IPS-20b (cell line): ENCODE results near the gene ZNF140.
A peak's percentile ranks its signal among the peaks of the same experiment; 100 is the strongest.

ENCODE experiments used
- H3K27ac ChIP-seq: one replicate; pipeline ENCODE4 v1.5.1; 2013; ENCODE audit warnings: low read length
- H3K27me3 ChIP-seq: 2 replicates; pipeline ENCODE4 v1.6.1; 2013; ENCODE audit warnings: mild to moderate bottlenecking, low read length, inconsistent platforms; ENCODE audit not compliant: insufficient read depth
- H3K36me3 ChIP-seq: 2 replicates; pipeline ENCODE4 v1.6.1; 2013; ENCODE audit warnings: low read depth, mild to moderate bottlenecking, inconsistent platforms, low read length, moderate library complexity; ENCODE audit not compliant: insufficient read depth
- H3K4me1 ChIP-seq: 2 replicates; pipeline ENCODE4 v1.6.1; 2013; ENCODE audit warnings: mild to moderate bottlenecking, control low read depth, inconsistent platforms, low read length, moderate library complexity; ENCODE audit not compliant: insufficient read depth
- H3K4me3 ChIP-seq: 2 replicates; pipeline ENCODE4 v1.5.1; 2013; ENCODE audit warnings: mild to moderate bottlenecking, low read length, inconsistent platforms
- H3K9ac ChIP-seq: 2 replicates; pipeline ENCODE4 v1.6.1; 2013; ENCODE audit warnings: low read depth, mild to moderate bottlenecking, inconsistent platforms, low read length, moderate library complexity
- H3K9me3 ChIP-seq: 2 replicates; pipeline ENCODE4 v1.6.1; 2013; ENCODE audit warnings: mild to moderate bottlenecking, low read depth, low read length, inconsistent platforms; ENCODE audit not compliant: insufficient read depth

The ZNF140 gene

GRCh38 chr12:133081159-133081780 is 547 bp downstream of the ZNF140 start:
- H3K27me3 ChIP-seq: no peaks in the 10 kb centered on the region
- H3K27ac ChIP-seq: no peak overlapping the region
- H3K9ac ChIP-seq: peak overlapping the region; percentile 81
- peaks cover 48% of the 10 kb centered on the region for H3K36me3 ChIP-seq
- peak overlapping the region; percentile 86 for H3K4me3 ChIP-seq
- no peaks in the 10 kb centered on the region; the same call in 1 of the 2 replicates for H3K4me1 ChIP-seq
- peaks cover 85% of the 10 kb centered on the region for H3K9me3 ChIP-seq

- H3K9ac ChIP-seq: no peak overlapping the region
- no peak overlapping the region for H3K27ac ChIP-seq
- no peak overlapping the region for H3K4me3 ChIP-seq
- peaks cover 65% of the 10 kb centered on the region for H3K36me3 ChIP-seq
- no peaks in the 10 kb centered on the region for H3K27me3 ChIP-seq
- H3K4me1 ChIP-seq: no peaks in the 10 kb centered on the region; the same call in 1 of the 2 replicates
- peaks cover 86% of the 10 kb centered on the region for H3K9me3 ChIP-seq
Observed at GRCh38 chr12:133083345-133083744, 2.6 kb downstream of the ZNF140 start.

GRCh38 chr12:133105620-133106019 is 24.9 kb downstream of the ZNF140 start:
- Histone ChIP-seq H3K4me1 (no peaks in the 10 kb centered on the region), H3K27ac (no peak overlapping the region), H3K9me3 (peaks cover 97% of the 10 kb centered on the region), H3K36me3 (peaks cover 78% of the 10 kb centered on the region), H3K4me3 (peak overlapping the region; percentile 12; the same call in 1 of the 2 replicates), H3K9ac (no peak overlapping the region), H3K27me3 (no peaks in the 10 kb centered on the region)

- peaks cover 97% of the 10 kb centered on the region for H3K9me3 ChIP-seq
- H3K27ac ChIP-seq: no peak overlapping the region
- peaks cover 72% of the 10 kb centered on the region for H3K36me3 ChIP-seq
- no peaks in the 10 kb centered on the region for H3K27me3 ChIP-seq
- no peak overlapping the region for H3K9ac ChIP-seq
- H3K4me3 ChIP-seq: peak overlapping the region; percentile 12; the same call in 1 of the 2 replicates
- H3K4me1 ChIP-seq: no peaks in the 10 kb centered on the region
Observed at GRCh38 chr12:133106253-133106652, 25.5 kb downstream of the ZNF140 start.

GRCh38 chr12:133107121-133107520 is 26.4 kb downstream of the ZNF140 start:
- Histone ChIP-seq H3K27me3 (no peaks in the 10 kb centered on the region), H3K27ac (no peak overlapping the region), H3K9ac (no peak overlapping the region), H3K9me3 (peaks cover 95% of the 10 kb centered on the region), H3K36me3 (peaks cover 66% of the 10 kb centered on the region), H3K4me3 (no peak overlapping the region), H3K4me1 (no peaks in the 10 kb centered on the region)

GRCh38 chr12:133108150-133108549 is 27.4 kb downstream of the ZNF140 start:
- H3K36me3 ChIP-seq: peaks cover 58% of the 10 kb centered on the region

GRCh38 chr12:133120385-133121191 is 39.9 kb downstream of the ZNF140 start:
- Histone ChIP-seq H3K9ac (no peak overlapping the region), H3K36me3 (peaks cover 71% of the 10 kb centered on the region), H3K27ac (no peak overlapping the region), H3K4me3 (peak overlapping the region; percentile 30; the same call in 1 of the 2 replicates), H3K4me1 (no peaks in the 10 kb centered on the region), H3K9me3 (peaks cover 100% of the 10 kb centered on the region), H3K27me3 (no peaks in the 10 kb centered on the region)

More at GRCh38 chr12:133108150-133108549, 27.4 kb downstream of the ZNF140 start:
- Histone ChIP-seq H3K4me3 (peak overlapping the region; percentile 28; the same call in 1 of the 2 replicates), H3K9ac (no peak overlapping the region), H3K4me1 (no peaks in the 10 kb centered on the region), H3K27me3 (no peaks in the 10 kb centered on the region), H3K9me3 (peaks cover 92% of the 10 kb centered on the region), H3K27ac (no peak overlapping the region)

GRCh38 chr12:133124674-133125073 is 44.0 kb downstream of the ZNF140 start:
- H3K36me3 ChIP-seq: peaks cover 66% of the 10 kb centered on the region
- H3K9ac ChIP-seq: no peak overlapping the region
- H3K4me3 ChIP-seq: no peak overlapping the region
- no peaks in the 10 kb centered on the region for H3K27me3 ChIP-seq
- H3K27ac ChIP-seq: no peak overlapping the region
- peaks cover 95% of the 10 kb centered on the region for H3K9me3 ChIP-seq
- no peaks in the 10 kb centered on the region for H3K4me1 ChIP-seq

- peak overlapping the region; percentile 100 for H3K4me3 ChIP-seq
- peak overlapping the region; percentile 56 for H3K27ac ChIP-seq
- H3K9ac ChIP-seq: peak overlapping the region; percentile 97; the same call in 1 of the 2 replicates
- H3K36me3 ChIP-seq: peaks cover 38% of the 10 kb centered on the region
- no peaks in the 10 kb centered on the region for H3K4me1 ChIP-seq
- peaks cover 74% of the 10 kb centered on the region for H3K9me3 ChIP-seq
- no peaks in the 10 kb centered on the region for H3K27me3 ChIP-seq
Observed at GRCh38 chr12:133129368-133130037, 48.8 kb downstream of the ZNF140 start.

GRCh38 chr12:133130038-133130807 is 49.5 kb downstream of the ZNF140 start, which contains the start of the genes ZNF10 and ZNF891:
TSS of gene ZNF10 (plus strand) at chr12:133130627. CDS start at chr12:133144493, 13,866 bp downstream.
TSS of gene ZNF891 (minus strand) at chr12:133130274. CDS start at chr12:133121918, 8,356 bp downstream.
- Histone ChIP-seq H3K27ac (peak within 1 kb of the TSS; percentile 93), H3K4me1 (no peaks in the 10 kb centered on the region), H3K9ac (peak within 1 kb of the TSS; percentile 97), H3K27me3 (no peaks in the 10 kb centered on the region), H3K36me3 (peaks cover 39% of the 10 kb centered on the region), H3K4me3 (peak within 1 kb of the TSS; percentile 100), H3K9me3 (peaks cover 73% of the 10 kb centered on the region)

- Histone ChIP-seq H3K9ac (peak overlapping the region; percentile 97), H3K4me3 (peak overlapping the region; percentile 100), H3K36me3 (peaks cover 39% of the 10 kb centered on the region), H3K27me3 (no peaks in the 10 kb centered on the region), H3K27ac (peak overlapping the region; percentile 93), H3K4me1 (no peaks in the 10 kb centered on the region), H3K9me3 (peaks cover 73% of the 10 kb centered on the region)
Observed at GRCh38 chr12:133130808-133131128, 50.0 kb downstream of the ZNF140 start.
